CD14-positive monocyte (primary cell): Measurements from ENCODE around the gene ACBD6. TPM values are rescaled to one million over a fixed set of nuclear protein-coding genes. Genes with fewer than 3 reads are reported as not detected.
A peak's percentile ranks its signal among the peaks of the same experiment; 100 is the strongest.
"Not testable (repeated sequence)": the region's sequence is repeated elsewhere in the genome, so short reads cannot be mapped to it uniquely, and the experiment has no call there.

Experiments
- DNase-seq, 3 donors: peaks; one replicate each; pipeline ENCODE4 v3.0.0-alpha.2; 2011 to 2022
- H2AFZ ChIP-seq: 2 replicates; pipeline ENCODE4 v1.6.0; 2012; ENCODE audit warnings: mild to moderate bottlenecking, low read depth, low read length, inconsistent platforms; ENCODE audit not compliant: insufficient read depth, poor library complexity, severe bottlenecking
- H3K27ac ChIP-seq, 2 donors: 1 replicate in 1 of 2; 2 replicates in 1 of 2; pipeline ENCODE4 v1.5.1; 2012 to 2013; ENCODE audit warnings: low read length in 2 of 2, control low read depth in 1 of 2, inconsistent platforms in 1 of 2, low read depth in 1 of 2, mild to moderate bottlenecking in 1 of 2
- H3K27me3 ChIP-seq, 2 donors: one replicate each; pipeline versions ENCODE4 v1.6.0 to v1.6.1; 2011 to 2013; ENCODE audit warnings: low read length in 2 of 2; ENCODE audit not compliant: control insufficient read depth in 2 of 2, insufficient read depth in 2 of 2
- H3K36me3 ChIP-seq, 2 donors: replicated peaks in 1 of 2; 1 replicate in 1 of 2; 2 replicates in 1 of 2; pipeline versions ENCODE4 v1.5.1 to v1.6.1; 2012 to 2013; ENCODE audit warnings: low read length in 2 of 2, control low read depth in 1 of 2, inconsistent platforms in 1 of 2, mild to moderate bottlenecking in 1 of 2; ENCODE audit not compliant: insufficient read depth in 2 of 2, control insufficient read depth in 1 of 2
- H3K4me1 ChIP-seq, 2 donors: 1 replicate in 1 of 2; 2 replicates in 1 of 2; pipeline versions ENCODE4 v1.5.1 to v1.6.1; 2012 to 2013; ENCODE audit warnings: low read length in 2 of 2, control low read depth in 1 of 2, inconsistent platforms in 1 of 2, mild to moderate bottlenecking in 1 of 2, moderate library complexity in 1 of 2; ENCODE audit not compliant: insufficient read depth in 2 of 2, control insufficient read depth in 1 of 2
- H3K4me2 ChIP-seq: replicated peaks from 2 replicates; pipeline ENCODE3; 2012; ENCODE audit warnings: low read length, moderate library complexity, mild to moderate bottlenecking; ENCODE audit not compliant: poor library complexity, severe bottlenecking; ENCODE audit errors: extremely low read depth
- H3K4me3 ChIP-seq, 3 experiments: fragments of 200-600 bp in 1 of 3; sonication (generic) in 1 of 3; replicated peaks in 1 of 3; 1 replicate in 2 of 3; 2 replicates in 1 of 3; pipeline ENCODE4 v1.5.1; 2011 to 2013; ENCODE audit warnings: low read length in 3 of 3, mild to moderate bottlenecking in 3 of 3, control low read depth in 2 of 3, low read depth in 2 of 3, inconsistent platforms in 1 of 3, moderate library complexity in 1 of 3
- H3K79me2 ChIP-seq: 2 replicates; pipeline ENCODE4 v1.6.0; 2012; ENCODE audit warnings: mild to moderate bottlenecking, control low read depth, inconsistent platforms, low read length, moderate library complexity; ENCODE audit not compliant: insufficient read depth
- H3K9ac ChIP-seq: 2 replicates; pipeline ENCODE4 v1.6.0; 2017; ENCODE audit warnings: low read length, mild to moderate bottlenecking; ENCODE audit not compliant: insufficient read depth, poor library complexity, severe bottlenecking
- H3K9me3 ChIP-seq, 2 donors: replicated peaks in 1 of 2; 1 replicate in 1 of 2; 2 replicates in 1 of 2; pipeline versions ENCODE4 v1.5.1 to v1.6.1; 2012 to 2013; ENCODE audit warnings: low read length in 2 of 2, control low read depth in 1 of 2; ENCODE audit not compliant: control insufficient read depth in 1 of 2, insufficient read depth in 1 of 2
- H4K20me1 ChIP-seq: 2 replicates; pipeline ENCODE4 v1.6.0; 2012; ENCODE audit warnings: mild to moderate bottlenecking, low read length, control low read depth, moderate library complexity; ENCODE audit not compliant: insufficient read depth
- H3K27ac Mint-ChIP-seq, 7 donors: one replicate each; pipeline ENCODE4 v1.8.0; 2020; ENCODE audit warnings: mild to moderate bottlenecking in 7 of 7, mixed read lengths in 7 of 7, moderate library complexity in 6 of 7, inconsistent platforms in 2 of 7
- H3K27me3 Mint-ChIP-seq, 3 donors: one replicate each; pipeline ENCODE4 v1.8.0; 2021 to 2022; ENCODE audit warnings: low read depth in 3 of 3, mild to moderate bottlenecking in 3 of 3, mixed read lengths in 3 of 3, moderate library complexity in 3 of 3, inconsistent platforms in 1 of 3
- H3K36me3 Mint-ChIP-seq, 2 donors: one replicate each; pipeline ENCODE4 v1.8.0; 2020; ENCODE audit warnings: mixed read lengths in 2 of 2, inconsistent platforms in 1 of 2, mild to moderate bottlenecking in 1 of 2
- H3K4me1 Mint-ChIP-seq: one replicate; pipeline ENCODE4 v1.8.0; 2020; ENCODE audit warnings: mild to moderate bottlenecking, mixed read lengths
- H3K4me3 Mint-ChIP-seq, 2 donors: one replicate each; pipeline ENCODE4 v1.8.0; 2020; ENCODE audit warnings: mild to moderate bottlenecking in 2 of 2, mixed read lengths in 2 of 2, moderate library complexity in 1 of 2
- H3K9me3 Mint-ChIP-seq, 7 donors: one replicate each; pipeline ENCODE4 v1.8.0; 2020 to 2022; ENCODE audit warnings: mixed read lengths in 7 of 7, mild to moderate bottlenecking in 6 of 7, moderate library complexity in 6 of 7, inconsistent platforms in 2 of 7
- CTCF ChIP-seq: fragments of 200-600 bp; IDR thresholded peaks from one replicate; pipeline ENCODE4 v1.8.0; 2022; ENCODE audit warnings: antibody characterized with exemption, mild to moderate bottlenecking
- WGBS: methylation state at CpG from one replicate; pipeline ENCODE4 v1.1.5; 2013; ENCODE audit warnings: missing lambda C conversion rate; ENCODE audit not compliant: insufficient coverage; 5-methylcytosine and 5-hydroxymethylcytosine counted together
- intact Hi-C, 2 donors: fragments of 100-400 bp; cut with micrococcal nuclease; formaldehyde crosslinking; loops; one replicate each; pipeline versions ENCODE4 v1.15.0 to v1.15.1; 2023
- polyA plus RNA-seq, 3 donors: library from polyadenylated mRNA; depleted of rRNA in 1 of 3; unstranded in 2 of 3; stranded (reverse) in 1 of 3; fragments of 300-500 nt in 2 of 3; fragments of >200 nt in 1 of 3; fragmentation: Illumina TruSeq in 2 of 3; gene quantifications; 1 replicate in 2 of 3; 2 replicates in 1 of 3; pipeline ENCODE4 v1.2.3, GENCODE V29; 2012 to 2021

The ACBD6 gene
- polyA plus RNA-seq, 3 donors = 19.3 to 35.3 (median 19.7) TPM

GRCh38 chr1:180550241-180550640 is 47.9 kb upstream of the ACBD6 start:
- no peak overlapping the region for H3K4me3 Mint-ChIP-seq
- Histone ChIP-seq H3K4me2 (no peak overlapping the region), H3K9ac (no peak overlapping the region), H3K9me3 (no peaks in the 10 kb centered on the region), H3K27ac (no peak overlapping the region), H3K4me3 (no peak overlapping the region), H3K4me1 (no peaks in the 10 kb centered on the region), H3K36me3 (no peaks in the 10 kb centered on the region), H3K79me2 (no peaks in the 10 kb centered on the region), H2AFZ (no peak overlapping the region), H4K20me1 (no peaks in the 10 kb centered on the region), H3K27me3 (no peaks in the 10 kb centered on the region)
- H3K27ac Mint-ChIP-seq = no peak overlapping the region
- intact Hi-C loops = no loop called here
- no peak for TF ChIP-seq CTCF
- H3K4me1 Mint-ChIP-seq = no peaks in the 10 kb centered on the region
- 100% methylated on average over 1 of the region's 3 CpGs for WGBS
- H3K9me3 Mint-ChIP-seq = no peaks in the 10 kb centered on the region
- H3K27me3 Mint-ChIP-seq = peaks cover 0 to 4% (median 0%) of the 10 kb centered on the region in 3 donors
- H3K36me3 Mint-ChIP-seq = no peaks in the 10 kb centered on the region
- DNase-seq = no peak

- WGBS = 60% methylated on average over 1 of the region's 8 CpGs
- H3K4me3 Mint-ChIP-seq, H3K27me3 Mint-ChIP-seq, H3K9me3 ChIP-seq, H3K4me1 Mint-ChIP-seq, H2AFZ ChIP-seq, H3K4me2 ChIP-seq, H3K36me3 Mint-ChIP-seq, H3K79me2 ChIP-seq, H3K36me3 ChIP-seq, H3K27ac ChIP-seq, H3K4me1 ChIP-seq, H3K9ac ChIP-seq, H3K27me3 ChIP-seq, H3K4me3 ChIP-seq, DNase-seq, H3K9me3 Mint-ChIP-seq, H4K20me1 ChIP-seq, intact Hi-C loops: not testable (repeated sequence)
- H3K27ac Mint-ChIP-seq = peak overlapping the region in 1 of 7 donors; percentile 60
These were observed 47.4 kb upstream of the ACBD6 start for GRCh38 chr1:180549770-180550169.
